Endodermal cell (in vitro differentiated cells): Measurements from ENCODE around the gene SDHA. TPM values are rescaled to one million over a fixed set of nuclear protein-coding genes. Genes with fewer than 3 reads are reported as not detected.

Experiments
- DNase-seq: peaks from one replicate; pipeline ENCODE4 v3.0.0-alpha.2; 2017
- H3K27ac ChIP-seq: 2 replicates; pipeline ENCODE4 v1.5.1; 2013; ENCODE audit warnings: mild to moderate bottlenecking, low read depth, low read length, moderate library complexity
- H3K27me3 ChIP-seq: 2 replicates; pipeline ENCODE4 v1.6.1; 2013; ENCODE audit warnings: mild to moderate bottlenecking, low read length, moderate library complexity; ENCODE audit not compliant: insufficient read depth, control insufficient read depth, poor library complexity, severe bottlenecking
- H3K36me3 ChIP-seq: 2 replicates; pipeline ENCODE4 v1.7.0; 2013; ENCODE audit warnings: mild to moderate bottlenecking, low read length, moderate library complexity; ENCODE audit not compliant: control insufficient read depth, insufficient read depth
- H3K4me1 ChIP-seq: one replicate; pipeline ENCODE4 v1.7.0; 2013; ENCODE audit warnings: low read length; ENCODE audit not compliant: control insufficient read depth, insufficient read depth
- H3K4me3 ChIP-seq: 2 replicates; pipeline ENCODE4 v1.5.1; 2013; ENCODE audit warnings: mild to moderate bottlenecking, low read length, moderate library complexity
- H3K9ac ChIP-seq: 2 replicates; pipeline ENCODE4 v1.6.1; 2013; ENCODE audit warnings: mild to moderate bottlenecking, low read length, moderate library complexity; ENCODE audit not compliant: poor library complexity, severe bottlenecking; ENCODE audit errors: extremely low read depth
- H3K9me3 ChIP-seq: 2 replicates; pipeline ENCODE4 v1.6.1; 2013; ENCODE audit warnings: mild to moderate bottlenecking, low read length, moderate library complexity; ENCODE audit not compliant: control insufficient read depth
- H3K27ac Mint-ChIP-seq: 2 replicates; pipeline ENCODE4 v1.8.0; 2020; ENCODE audit warnings: mixed read lengths
- H3K27me3 Mint-ChIP-seq: 2 replicates; pipeline ENCODE4 v1.8.0; 2021; ENCODE audit warnings: mild to moderate bottlenecking, mixed read lengths; ENCODE audit not compliant: insufficient read depth
- H3K36me3 Mint-ChIP-seq: 2 replicates; pipeline ENCODE4 v1.8.0; 2020; ENCODE audit warnings: low read depth, mixed read lengths
- H3K4me1 Mint-ChIP-seq: 2 replicates; pipeline ENCODE4 v1.8.0; 2020; ENCODE audit warnings: mixed read lengths
- H3K4me3 Mint-ChIP-seq: 2 replicates; pipeline ENCODE4 v1.8.0; 2020; ENCODE audit warnings: mild to moderate bottlenecking, moderate library complexity, mixed read lengths
- H3K9me3 Mint-ChIP-seq: 2 replicates; pipeline ENCODE4 v1.8.0; 2020; ENCODE audit warnings: mild to moderate bottlenecking, mixed read lengths
- WGBS, 2 experiments: methylation state at CpG; one replicate each; pipeline versions ENCODE4 v1.1.5 to v1.1.7; 2013; ENCODE audit warnings: missing lambda C conversion rate in 2 of 2, mixed read lengths in 1 of 2; ENCODE audit not compliant: insufficient coverage in 1 of 2, insufficient read length in 1 of 2; 5-methylcytosine and 5-hydroxymethylcytosine counted together
- total RNA-seq, 2 donors: library from RNA; stranded (reverse); fragmentation: NEBNext Ultra II Directional in 1 of 2; extraction: Animal tissue kit (Norgen Biotek cat#: 25700) in 1 of 2; gene quantifications; 2 replicates in 1 of 2; 3 replicates in 1 of 2; pipeline ENCODE4 v1.2.1, GENCODE V29; 2021
- TF ChIP-seq, protein P1 (sequence below): fragments of 200-600 bp; sonication (generic); conservative IDR thresholded peaks from 2 replicates; pipeline ENCODE4 v1.5.0; 2021; ENCODE audit warnings: antibody characterized with exemption, mild to moderate bottlenecking

SDHA gene
- total RNA-seq, 2 donors from 2014 or later = 61.6 to 73.1 TPM

GRCh38 chr5:181160-181559, 37.0 kb upstream of the SDHA start:
- DNase-seq = no peak
- no peak overlapping the region for H3K4me3 Mint-ChIP-seq

DNA sequence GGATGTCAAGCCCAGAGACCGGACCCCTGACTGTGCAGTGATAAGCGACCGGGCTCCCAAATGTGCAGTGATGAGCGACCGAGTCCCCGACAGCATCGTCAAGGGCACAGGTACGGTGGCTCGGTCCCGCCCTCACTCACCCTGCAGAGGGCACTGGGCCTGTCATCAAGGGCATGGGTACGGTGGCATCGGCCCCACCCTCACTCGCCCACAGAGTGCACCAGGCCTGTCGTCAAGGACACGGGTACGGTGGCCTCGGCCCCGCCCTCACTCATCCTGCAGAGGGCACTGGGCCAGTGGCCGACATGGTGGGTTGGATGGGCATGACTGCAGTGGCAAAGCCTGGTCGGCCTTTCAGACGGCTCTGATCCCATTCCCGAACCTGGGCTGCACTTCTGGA, 36.6 kb upstream of the SDHA start:
- H3K9ac ChIP-seq = no peak overlapping the region
- Mint-ChIP-seq H3K4me3 (no peak overlapping the region), H3K27ac (no peak overlapping the region), H3K27me3 (no peaks in the 10 kb centered on the region), H3K36me3 (peaks cover 1% of the 10 kb centered on the region), H3K9me3 (no peaks in the 10 kb centered on the region), H3K4me1 (peaks cover 2% of the 10 kb centered on the region)
- no peak overlapping the region for H3K27ac ChIP-seq
- no peaks in the 10 kb centered on the region for H3K36me3 ChIP-seq
- H3K4me1 ChIP-seq = no peaks in the 10 kb centered on the region
- no peak overlapping the region for H3K4me3 ChIP-seq
- TF ChIP-seq, protein P1, sequence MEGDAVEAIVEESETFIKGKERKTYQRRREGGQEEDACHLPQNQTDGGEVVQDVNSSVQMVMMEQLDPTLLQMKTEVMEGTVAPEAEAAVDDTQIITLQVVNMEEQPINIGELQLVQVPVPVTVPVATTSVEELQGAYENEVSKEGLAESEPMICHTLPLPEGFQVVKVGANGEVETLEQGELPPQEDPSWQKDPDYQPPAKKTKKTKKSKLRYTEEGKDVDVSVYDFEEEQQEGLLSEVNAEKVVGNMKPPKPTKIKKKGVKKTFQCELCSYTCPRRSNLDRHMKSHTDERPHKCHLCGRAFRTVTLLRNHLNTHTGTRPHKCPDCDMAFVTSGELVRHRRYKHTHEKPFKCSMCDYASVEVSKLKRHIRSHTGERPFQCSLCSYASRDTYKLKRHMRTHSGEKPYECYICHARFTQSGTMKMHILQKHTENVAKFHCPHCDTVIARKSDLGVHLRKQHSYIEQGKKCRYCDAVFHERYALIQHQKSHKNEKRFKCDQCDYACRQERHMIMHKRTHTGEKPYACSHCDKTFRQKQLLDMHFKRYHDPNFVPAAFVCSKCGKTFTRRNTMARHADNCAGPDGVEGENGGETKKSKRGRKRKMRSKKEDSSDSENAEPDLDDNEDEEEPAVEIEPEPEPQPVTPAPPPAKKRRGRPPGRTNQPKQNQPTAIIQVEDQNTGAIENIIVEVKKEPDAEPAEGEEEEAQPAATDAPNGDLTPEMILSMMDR = no peak
- no peaks in the 10 kb centered on the region for H3K27me3 ChIP-seq
- DNase-seq = no peak
- WGBS, 2 experiments = 96 to 97% methylated on average over 12 to 22 of the region's 22 CpGs
- no peaks in the 10 kb centered on the region for H3K9me3 ChIP-seq

More at GRCh38 chr5:181160-181559, 37.0 kb upstream of the SDHA start:
- Mint-ChIP-seq H3K36me3 (peaks cover 1% of the 10 kb centered on the region), H3K4me1 (peaks cover 6% of the 10 kb centered on the region), H3K27ac (no peak overlapping the region), H3K9me3 (no peaks in the 10 kb centered on the region), H3K27me3 (no peaks in the 10 kb centered on the region)
- TF ChIP-seq, protein P1 = no peak
- Histone ChIP-seq H3K9ac (no peak overlapping the region), H3K4me1 (peaks cover 2% of the 10 kb centered on the region), H3K36me3 (no peaks in the 10 kb centered on the region), H3K9me3 (no peaks in the 10 kb centered on the region), H3K27ac (no peak overlapping the region), H3K4me3 (no peak overlapping the region), H3K27me3 (no peaks in the 10 kb centered on the region)
- 90 to 93% methylated on average over 8 to 9 of the region's 9 CpGs for WGBS, 2 experiments

DNA sequence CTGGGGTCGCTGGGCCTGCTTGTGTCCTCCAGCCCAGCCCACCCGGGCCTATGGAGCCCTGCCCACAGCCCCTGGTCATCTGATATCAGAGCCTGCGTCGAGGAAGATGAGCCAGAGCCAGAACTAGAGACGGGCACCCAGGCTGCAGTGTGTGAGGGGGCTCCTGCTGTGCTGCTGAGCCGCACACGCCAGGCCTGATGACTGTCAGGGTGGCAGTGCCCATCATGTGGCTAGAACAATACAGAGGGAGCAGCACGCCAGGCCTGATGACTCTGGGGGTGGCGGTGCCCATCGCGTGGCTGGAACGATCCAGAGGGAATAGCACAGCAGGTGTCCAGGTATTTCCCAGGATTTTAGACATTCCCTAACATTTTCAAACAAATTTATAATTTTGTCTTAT, 36.0 kb upstream of the SDHA start:
- Histone ChIP-seq H3K9ac (no peak overlapping the region), H3K4me1 (no peaks in the 10 kb centered on the region), H3K27me3 (no peaks in the 10 kb centered on the region), H3K4me3 (no peak overlapping the region), H3K36me3 (no peaks in the 10 kb centered on the region), H3K27ac (no peak overlapping the region), H3K9me3 (no peaks in the 10 kb centered on the region)
- Mint-ChIP-seq H3K4me3 (no peak overlapping the region), H3K27ac (no peak overlapping the region), H3K27me3 (no peaks in the 10 kb centered on the region), H3K9me3 (no peaks in the 10 kb centered on the region), H3K36me3 (peaks cover 1% of the 10 kb centered on the region), H3K4me1 (no peaks in the 10 kb centered on the region)
- TF ChIP-seq, protein P1 = no peak
- DNase-seq = no peak
- 87 to 90% methylated on average over 5 to 12 of the region's 12 CpGs for WGBS, 2 experiments
